Endothelial cell of umbilical vein (primary cell): Measurements from ENCODE around the gene RYR3. TPM values are rescaled to one million over a fixed set of nuclear protein-coding genes. Genes with fewer than 3 reads are reported as not detected.

ENCODE experiments used
- BruUV-seq: library from RNA; stranded (reverse); fragments of 400-500 nt; replicated peaks from 2 replicates; lab custom pipeline; 2021; lab: Mats Ljungman, UMichigan
- CTCF ChIA-PET: fragments of 300-600, 350-600 bp; sonication (Branson Sonifier 250); formaldehyde crosslinking; loops from one replicate; lab custom pipeline; 2021; ENCODE audit warnings: antibody characterized with exemption, inconsistent platforms; lab: Charles Lee
- POLR2A ChIA-PET: fragments of 300-600, 350-600 bp; sonication (Branson Sonifier 250); formaldehyde crosslinking; loops from one replicate; lab custom pipeline; 2021; ENCODE audit warnings: antibody characterized with exemption, inconsistent platforms; lab: Charles Lee
- DNase-seq: peaks from one replicate; pipeline ENCODE4 v3.0.0-alpha.2; 2011; ENCODE audit warnings: low read depth, low spot score
- FAIRE-seq: peaks from 2 replicates; lab custom pipeline; 2011; peaks lifted over from hg19 to GRCh38; lab: Jason Lieb, UNC
- H2AFZ ChIP-seq: 2 replicates; pipeline ENCODE4 v1.6.0; 2012; ENCODE audit warnings: low read depth, low read length, control low read depth, inconsistent platforms
- H3K27ac ChIP-seq: 2 replicates; pipeline ENCODE4 v1.5.1; 2011; ENCODE audit warnings: low read depth, mild to moderate bottlenecking, control low read depth, low read length, moderate library complexity; ENCODE audit not compliant: insufficient read depth
- H3K27me3 ChIP-seq, 2 experiments: 2 replicates each; pipeline versions ENCODE4 v1.6.0 to v1.6.1; 2011; ENCODE audit warnings: low read length in 2 of 2, mixed read lengths in 1 of 2; ENCODE audit not compliant: control insufficient read depth in 2 of 2, insufficient read depth in 2 of 2
- H3K36me3 ChIP-seq, 2 experiments: 2 replicates in 1 of 2; 3 replicates in 1 of 2; pipeline ENCODE4 v1.5.1; 2011; ENCODE audit warnings: low read length in 2 of 2, mild to moderate bottlenecking in 1 of 2, moderate library complexity in 1 of 2; ENCODE audit not compliant: control insufficient read depth in 2 of 2, insufficient read depth in 2 of 2; ENCODE audit errors: extremely low read depth in 1 of 2
- H3K4me1 ChIP-seq: 3 replicates; pipeline ENCODE4 v1.5.1; 2011; ENCODE audit warnings: mild to moderate bottlenecking, low read length; ENCODE audit not compliant: control insufficient read depth, insufficient read depth; ENCODE audit errors: extremely low read depth
- H3K4me2 ChIP-seq: 2 replicates; pipeline ENCODE4 v1.6.1; 2011; ENCODE audit warnings: low read length, control low read depth, mixed read lengths; ENCODE audit not compliant: insufficient read depth
- H3K4me3 ChIP-seq, 3 experiments: fragments of 200-600 bp in 1 of 3; sonication (generic), shearing (Covaris generic) in 1 of 3; replicated peaks in 1 of 3; 2 replicates each; pipeline ENCODE4 v1.5.1; 2011 to 2016; ENCODE audit warnings: control low read depth in 3 of 3, low read length in 3 of 3, mild to moderate bottlenecking in 2 of 3, inconsistent platforms in 1 of 3, low read depth in 1 of 3, moderate library complexity in 1 of 3; ENCODE audit not compliant: insufficient read depth in 1 of 3
- H3K79me2 ChIP-seq: 2 replicates; pipeline ENCODE4 v1.6.0; 2012; ENCODE audit warnings: low read length, inconsistent platforms; ENCODE audit not compliant: control insufficient read depth, insufficient read depth
- H3K9ac ChIP-seq: replicated peaks from 2 replicates; pipeline ENCODE3; 2011; ENCODE audit warnings: low read length, control low read depth; ENCODE audit not compliant: insufficient read depth; ENCODE audit errors: extremely low read depth
- H3K9me1 ChIP-seq: replicated peaks from 3 replicates; pipeline ENCODE4 v1.6.0; 2011; ENCODE audit warnings: mild to moderate bottlenecking, low read length; ENCODE audit not compliant: control insufficient read depth, insufficient read depth; ENCODE audit errors: extremely low read depth
- H3K9me3 ChIP-seq: replicated peaks from 2 replicates; pipeline ENCODE4 v1.5.1; 2012; ENCODE audit warnings: low read length, inconsistent platforms; ENCODE audit not compliant: control insufficient read depth, insufficient read depth
- H4K20me1 ChIP-seq: replicated peaks from 2 replicates; pipeline ENCODE3; 2011; ENCODE audit warnings: mild to moderate bottlenecking, low read length; ENCODE audit not compliant: control insufficient read depth, insufficient read depth; ENCODE audit errors: extremely low read depth
- CTCF ChIP-seq, 2 donors: IDR thresholded peaks; 1 replicate in 1 of 2; 2 replicates in 1 of 2; pipeline ENCODE4 v1.5.1; 2011; ENCODE audit warnings: low read length in 2 of 2, mild to moderate bottlenecking in 2 of 2, moderate library complexity in 2 of 2, control low read depth in 1 of 2, inconsistent platforms in 1 of 2, low read depth in 1 of 2; ENCODE audit not compliant: insufficient read depth in 1 of 2; ENCODE audit errors: extremely low read depth in 1 of 2
- EZH2 ChIP-seq: IDR thresholded peaks from 2 replicates; pipeline ENCODE4 v1.6.1; 2012; ENCODE audit warnings: borderline replicate concordance, low read depth, mild to moderate bottlenecking, moderate library complexity, low read length, inconsistent platforms; ENCODE audit not compliant: severe bottlenecking
- FOS ChIP-seq: IDR thresholded peaks from 2 replicates; pipeline ENCODE4 v1.6.1; 2011; ENCODE audit warnings: mild to moderate bottlenecking, low read length, moderate library complexity, borderline replicate concordance; ENCODE audit not compliant: insufficient read depth
- GATA2 ChIP-seq: IDR thresholded peaks from 2 replicates; pipeline ENCODE4 v1.7.0; 2011; ENCODE audit warnings: low read depth, mild to moderate bottlenecking, moderate library complexity, mixed read lengths, low read length; ENCODE audit not compliant: insufficient read length, insufficient read depth
- JUN ChIP-seq: IDR thresholded peaks from 2 replicates; pipeline ENCODE4 v1.6.1; 2011; ENCODE audit warnings: borderline replicate concordance, low read depth; ENCODE audit not compliant: insufficient read length, insufficient read depth
- MAX ChIP-seq: IDR thresholded peaks from 2 replicates; pipeline ENCODE4 v1.6.1; 2011; ENCODE audit not compliant: insufficient read depth, insufficient read length
- MYC ChIP-seq: IDR thresholded peaks from one replicate; pipeline ENCODE4 v1.6.1; 2011; ENCODE audit warnings: mild to moderate bottlenecking, low read depth, low read length
- POLR2A ChIP-seq: IDR thresholded peaks from 2 replicates; pipeline ENCODE4 v1.6.1; 2012; ENCODE audit warnings: low read depth, mild to moderate bottlenecking, control low read depth, low read length
- POLR2AphosphoS5 ChIP-seq: IDR thresholded peaks from 2 replicates; pipeline ENCODE4 v1.6.1; 2012; ENCODE audit warnings: low read depth, mild to moderate bottlenecking, control low read depth, low read length, moderate library complexity; ENCODE audit not compliant: insufficient read depth
- dilution Hi-C: fragments of 300-500 bp; cut with MboI; formaldehyde crosslinking; loops from one replicate; pipeline ENCODE4 v1.15.0; 2019; ENCODE audit warnings: low sequenced_read_pairs; ENCODE audit not compliant: extremely low pct_ligation_motif_present
- intact Hi-C: fragments of 100-400 bp; cut with micrococcal nuclease; formaldehyde crosslinking; loops from one replicate; pipeline ENCODE4 v1.10.0; 2022
- polyA plus RNA-seq, 4 experiments: library from polyadenylated mRNA; depleted of rRNA in 3 of 4; stranded (reverse) in 3 of 4; unstranded in 1 of 4; fragments of >200 nt; gene quantifications; 2 replicates each; pipeline versions ENCODE4 v1.2.1 to v1.2.3, GENCODE V29; 2011 to 2012; ENCODE audit warnings: missing spikeins in 1 of 4
- total RNA-seq: library from RNA; stranded (reverse); gene quantifications from 2 replicates; pipeline ENCODE4 v1.2.3, GENCODE V29; 2021

RYR3 gene
- total and polyA plus RNA-seq, 2 donors (not counting 3 experiments of a cell fraction or from before 2014, with no cell fraction given): not detected

- Histone ChIP-seq H3K27ac (no peak overlapping the region), H3K27me3 (no peaks in the 10 kb centered on the region), H4K20me1 (no peaks in the 10 kb centered on the region), H2AFZ (no peak overlapping the region), H3K36me3 (no peaks in the 10 kb centered on the region), H3K9ac (no peak overlapping the region), H3K9me3 (no peaks in the 10 kb centered on the region), H3K4me2 (no peak overlapping the region), H3K9me1 (no peaks in the 10 kb centered on the region), H3K4me3 (no peak overlapping the region), H3K79me2 (no peaks in the 10 kb centered on the region), H3K4me1 (no peaks in the 10 kb centered on the region)
- ChIA-PET CTCF (no interaction called here), POLR2A (no interaction called here)
- no TSS peak for BruUV-seq
- TF ChIP-seq POLR2A (no peak), POLR2AphosphoS5 (no peak), EZH2 (no peak), CTCF (IDR thresholded peaks at IDR 0.05; ENCODE audit: extremely low read depth in 1 of 2, insufficient read depth in 1 of 2, low read depth in 1 of 2, low read length in 2 of 2) (no peak), FOS (no peak), JUN (no peak), MAX (no peak), GATA2 (no peak), MYC (no peak)
- intact Hi-C loops: no loop called here
- no peak for DNase-seq
- FAIRE-seq: no peak
- dilution Hi-C loops: no loop called here
Measured at GRCh38 chr15:33581032-33581431, 270.3 kb downstream of the RYR3 start.
